Measurements from ENCODE around the gene DHX30.

GRCh38 chr3:47824541-47825473, 21.9 kb downstream of the DHX30 start:
- TF ChIP-seq CTCF (IDR thresholded peaks at IDR 0.05) = peak; percentile 30 to 87 (median 47)
- no peak for TF ChIP-seq POLR2A (IDR thresholded peaks at IDR 0.05)

Data from breast epithelium (tissue), 3 donors.